ENCODE data around the gene INPP5D. TPM values are rescaled to one million over a fixed set of nuclear protein-coding genes. Genes with fewer than 3 reads are reported as not detected.

Gene INPP5D
- polyA plus RNA-seq, 2 of the 4 experiments (the other 2 are of a cell fraction): 0.26 to 0.53 TPM

DNA sequence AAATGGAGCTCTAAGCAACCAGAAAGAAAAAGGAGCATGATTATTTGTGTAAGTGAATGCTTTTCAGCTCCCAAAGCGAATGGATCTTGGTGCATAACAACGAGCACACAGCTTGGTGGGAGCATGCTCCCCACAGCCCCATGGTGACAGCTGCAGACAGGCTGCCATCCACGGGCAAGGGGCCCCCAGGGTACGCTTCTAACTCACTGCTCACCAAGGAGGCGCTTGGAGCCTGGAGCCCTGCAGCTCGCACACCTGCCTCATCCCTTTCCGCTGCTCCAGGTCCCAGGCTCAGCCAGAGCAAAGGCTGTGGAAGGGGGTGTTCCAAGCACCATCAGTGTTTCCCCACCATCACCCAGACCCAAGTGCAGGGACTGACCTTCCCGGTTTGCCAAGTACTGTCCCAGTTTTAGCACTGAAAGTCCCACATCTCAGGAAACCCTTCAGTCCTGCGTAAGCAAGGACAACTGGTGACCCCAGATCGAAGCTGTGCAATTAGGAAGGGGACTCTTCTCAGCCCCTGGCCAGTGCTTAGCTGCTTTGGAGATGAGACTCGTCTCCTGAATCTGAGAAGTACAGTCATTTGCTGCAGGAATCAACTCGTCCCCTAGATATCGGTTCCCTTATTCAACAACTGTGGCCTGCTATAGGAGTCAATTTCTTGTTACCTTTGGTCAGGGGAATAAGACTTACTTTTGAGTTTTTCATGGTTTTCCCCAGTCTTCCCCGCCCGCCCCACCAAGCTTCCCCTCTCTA is 141.3 kb downstream of the INPP5D start (continued):
- TF ChIP-seq CBX2 (IDR thresholded peaks at IDR 0.05; ENCODE audit: borderline replicate concordance, low read depth) (no peak), RFX5 (IDR thresholded peaks at IDR 0.05) (no peak), PHF8 (IDR thresholded peaks at IDR 0.05; ENCODE audit: borderline replicate concordance, low read depth) (no peak), BHLHE40 (IDR thresholded peaks at IDR 0.05; ENCODE audit: low read depth, low read length) (no peak), PBX3 (IDR thresholded peaks at IDR 0.05) (no peak), FOSL2 (IDR thresholded peaks at IDR 0.05) (no peak), FOSL2 (CRISPR knock-in tag; IDR thresholded peaks at IDR 0.05) (no peak), ZFP36 (IDR thresholded peaks at IDR 0.05; ENCODE audit: borderline replicate concordance, partially characterized antibody) (no peak), FOSB (CRISPR knock-in tag; IDR thresholded peaks at IDR 0.05) (no peak), ATOH8 (CRISPR knock-in tag; IDR thresholded peaks at IDR 0.05; ENCODE audit: low read depth) (no peak)

DNA sequence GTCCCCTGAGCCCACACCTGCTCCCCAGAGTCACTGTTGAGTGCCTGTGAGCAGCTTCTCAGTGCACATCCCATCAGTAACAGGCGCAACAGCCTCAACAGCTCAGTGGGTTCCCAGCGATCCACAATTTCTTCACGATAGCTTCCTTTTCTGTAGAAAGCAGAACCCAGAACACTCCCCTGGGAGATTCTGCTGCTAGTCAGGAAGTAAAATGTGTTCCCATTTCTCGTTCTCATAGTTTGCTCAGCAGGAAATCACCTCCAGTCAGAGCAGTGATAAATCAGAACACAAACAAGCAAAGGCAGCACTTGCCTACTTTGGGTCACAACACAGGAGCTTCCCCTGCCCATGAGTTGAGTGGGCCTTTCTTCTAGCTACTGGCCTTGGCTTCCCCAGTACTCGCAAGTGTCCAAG is 142.4 kb downstream of the INPP5D start:
- POLR2A ChIA-PET: no interaction called here
- no peak overlapping the region for H3K4me3 ChIP-seq
- DNase-seq (ENCODE audit: low read depth in 1 of 2, low spot score in 1 of 2) (no peak), ATAC-seq (no peak), FAIRE-seq (no peak)
- H3K27ac ChIP-seq: no peak overlapping the region
- no peak for TF ChIP-seq PHF8 (IDR thresholded peaks at IDR 0.05; ENCODE audit: borderline replicate concordance, low read depth)
- no peak for TF ChIP-seq HOXA7 (CRISPR knock-in tag; IDR thresholded peaks at IDR 0.05)
- TF ChIP-seq POLR2AphosphoS2 (conservative IDR thresholded peaks at IDR 0.05; ENCODE audit: low read length): no peak
- no peak for TF ChIP-seq POLR2A (IDR thresholded peaks at IDR 0.05; ENCODE audit: low read length)
- TF ChIP-seq RARB (CRISPR knock-in tag; IDR thresholded peaks at IDR 0.05): no peak
- no peak for TF ChIP-seq GATA3 (IDR thresholded peaks at IDR 0.05; ENCODE audit: borderline replicate concordance)
- TF ChIP-seq EHMT2 (IDR thresholded peaks at IDR 0.05; ENCODE audit: low read depth): no peak
- TF ChIP-seq MAZ (IDR thresholded peaks at IDR 0.05; ENCODE audit: borderline replicate concordance, low read depth, low read length): no peak
- TF ChIP-seq, protein P1, sequence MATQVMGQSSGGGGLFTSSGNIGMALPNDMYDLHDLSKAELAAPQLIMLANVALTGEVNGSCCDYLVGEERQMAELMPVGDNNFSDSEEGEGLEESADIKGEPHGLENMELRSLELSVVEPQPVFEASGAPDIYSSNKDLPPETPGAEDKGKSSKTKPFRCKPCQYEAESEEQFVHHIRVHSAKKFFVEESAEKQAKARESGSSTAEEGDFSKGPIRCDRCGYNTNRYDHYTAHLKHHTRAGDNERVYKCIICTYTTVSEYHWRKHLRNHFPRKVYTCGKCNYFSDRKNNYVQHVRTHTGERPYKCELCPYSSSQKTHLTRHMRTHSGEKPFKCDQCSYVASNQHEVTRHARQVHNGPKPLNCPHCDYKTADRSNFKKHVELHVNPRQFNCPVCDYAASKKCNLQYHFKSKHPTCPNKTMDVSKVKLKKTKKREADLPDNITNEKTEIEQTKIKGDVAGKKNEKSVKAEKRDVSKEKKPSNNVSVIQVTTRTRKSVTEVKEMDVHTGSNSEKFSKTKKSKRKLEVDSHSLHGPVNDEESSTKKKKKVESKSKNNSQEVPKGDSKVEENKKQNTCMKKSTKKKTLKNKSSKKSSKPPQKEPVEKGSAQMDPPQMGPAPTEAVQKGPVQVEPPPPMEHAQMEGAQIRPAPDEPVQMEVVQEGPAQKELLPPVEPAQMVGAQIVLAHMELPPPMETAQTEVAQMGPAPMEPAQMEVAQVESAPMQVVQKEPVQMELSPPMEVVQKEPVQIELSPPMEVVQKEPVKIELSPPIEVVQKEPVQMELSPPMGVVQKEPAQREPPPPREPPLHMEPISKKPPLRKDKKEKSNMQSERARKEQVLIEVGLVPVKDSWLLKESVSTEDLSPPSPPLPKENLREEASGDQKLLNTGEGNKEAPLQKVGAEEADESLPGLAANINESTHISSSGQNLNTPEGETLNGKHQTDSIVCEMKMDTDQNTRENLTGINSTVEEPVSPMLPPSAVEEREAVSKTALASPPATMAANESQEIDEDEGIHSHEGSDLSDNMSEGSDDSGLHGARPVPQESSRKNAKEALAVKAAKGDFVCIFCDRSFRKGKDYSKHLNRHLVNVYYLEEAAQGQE (IDR thresholded peaks at IDR 0.05): no peak
- no peak for TF ChIP-seq TP53 (CRISPR knock-in tag; IDR thresholded peaks at IDR 0.05)
- no peak for TF ChIP-seq JUNB (IDR thresholded peaks at IDR 0.05)
- TF ChIP-seq HOXB13 (CRISPR knock-in tag; IDR thresholded peaks at IDR 0.05; ENCODE audit: low read depth): no peak
- TF ChIP-seq, protein P2, sequence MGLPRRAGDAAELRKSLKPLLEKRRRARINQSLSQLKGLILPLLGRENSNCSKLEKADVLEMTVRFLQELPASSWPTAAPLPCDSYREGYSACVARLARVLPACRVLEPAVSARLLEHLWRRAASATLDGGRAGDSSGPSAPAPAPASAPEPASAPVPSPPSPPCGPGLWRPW (IDR thresholded peaks at IDR 0.05): no peak
- TF ChIP-seq ESRRA (IDR thresholded peaks at IDR 0.05; ENCODE audit: borderline replicate concordance, low read length): no peak
- no peak for TF ChIP-seq TFCP2L1 (CRISPR knock-in tag; IDR thresholded peaks at IDR 0.05)
- no peak for TF ChIP-seq NPAS2 (CRISPR knock-in tag; IDR thresholded peaks at IDR 0.05; ENCODE audit: borderline replicate concordance)
- no peak for TF ChIP-seq SMC3 (IDR thresholded peaks at IDR 0.05)
- TF ChIP-seq, protein P3, sequence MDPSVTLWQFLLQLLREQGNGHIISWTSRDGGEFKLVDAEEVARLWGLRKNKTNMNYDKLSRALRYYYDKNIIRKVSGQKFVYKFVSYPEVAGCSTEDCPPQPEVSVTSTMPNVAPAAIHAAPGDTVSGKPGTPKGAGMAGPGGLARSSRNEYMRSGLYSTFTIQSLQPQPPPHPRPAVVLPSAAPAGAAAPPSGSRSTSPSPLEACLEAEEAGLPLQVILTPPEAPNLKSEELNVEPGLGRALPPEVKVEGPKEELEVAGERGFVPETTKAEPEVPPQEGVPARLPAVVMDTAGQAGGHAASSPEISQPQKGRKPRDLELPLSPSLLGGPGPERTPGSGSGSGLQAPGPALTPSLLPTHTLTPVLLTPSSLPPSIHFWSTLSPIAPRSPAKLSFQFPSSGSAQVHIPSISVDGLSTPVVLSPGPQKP (IDR thresholded peaks at IDR 0.05; ENCODE audit: low read depth, low read length): no peak
- no peaks in the 10 kb centered on the region for H3K4me1 ChIP-seq
- peaks cover 14% of the 10 kb centered on the region; the same call in 1 of the 3 replicates for H3K9me3 ChIP-seq
- CTCF ChIA-PET: interaction anchor here (0.6 to 1.2 kb wide), 3 partner anchors 9 to 882 kb away, joined by 3 read pairs; partner anchors contain the start of gene ATG16L1
- WGBS (ENCODE audit: missing lambda C conversion rate): 85% methylated on average over 5 of the region's 5 CpGs
- H3K4me2 ChIP-seq: no peak overlapping the region

Data from A549 (cell line).